NT2/D1 (cell line): ENCODE measurements around the gene KLF7.

ENCODE experiments used
- YY1 ChIP-seq: IDR thresholded peaks from 2 replicates; pipeline ENCODE4 v1.6.1; 2011; ENCODE audit not compliant: insufficient read length, insufficient read depth
- ZNF274 ChIP-seq: IDR thresholded peaks from 2 replicates; pipeline ENCODE4 v1.6.1; 2011; ENCODE audit warnings: mild to moderate bottlenecking, low read depth, low read length

- TF ChIP-seq ZNF274 (no peak), YY1 (no peak)
Measured at GRCh38 chr2:207166039-207166348, 246 bp upstream of the KLF7 start.
